HCT116 (cell line): ENCODE data around the gene RASL11A. TPM values are rescaled to one million over a fixed set of nuclear protein-coding genes. Genes with fewer than 3 reads are reported as not detected.

ENCODE experiments used
- ATAC-seq: fragments of 200-7000 bp; cut with Tn5 transposase; 2 replicates; pipeline ENCODE4 v1.9.1; 2020; ENCODE audit warnings: mild to moderate bottlenecking, moderate library complexity
- BruUV-seq: library from RNA; stranded (reverse); fragments of 400-500 nt; replicated peaks from 2 replicates; lab custom pipeline; 2021; lab: Mats Ljungman, UMichigan
- CTCF ChIA-PET: fragments of 300-600 bp; sonication (Branson Sonifier 250); formaldehyde crosslinking; loops from one replicate; lab custom pipeline; 2021; ENCODE audit warnings: antibody characterized with exemption; lab: Charles Lee
- POLR2A ChIA-PET: fragments of 300-600, 350-600 bp; sonication (Branson Sonifier 250); formaldehyde crosslinking; loops from one replicate; lab custom pipeline; 2021; ENCODE audit warnings: antibody characterized with exemption; lab: Charles Lee
- RAD21 ChIA-PET, 2 experiments: fragments of 300-600 bp; sonication (Branson Sonifier 250); formaldehyde crosslinking; loops; one replicate each; lab custom pipeline; 2023; ENCODE audit warnings: low total read pairs in 2 of 2; ENCODE audit not compliant: uncharacterized antibody in 2 of 2, unreplicated experiment in 2 of 2, low non-redundant PET in 1 of 2; lab: Charles Lee
- DNase-seq: peaks from one replicate; pipeline ENCODE4 v3.0.0-alpha.2; 2010; ENCODE audit warnings: low read depth, low spot score
- H2AFZ ChIP-seq: fragments of 200-600 bp; shearing (Covaris generic), sonication (generic); 2 replicates; pipeline ENCODE4 v1.6.1; 2017; ENCODE audit warnings: low read depth, mixed run types, mixed read lengths, antibody characterized with exemption, low read length; ENCODE audit not compliant: poor library complexity, severe bottlenecking
- H3K27ac ChIP-seq: 2 replicates; pipeline ENCODE4 v1.5.1; 2012; ENCODE audit warnings: low read depth, low read length
- H3K27me3 ChIP-seq: fragments of 200-600 bp; sonication (generic); 2 replicates; pipeline ENCODE4 v1.6.1; 2016; ENCODE audit warnings: mixed run types, low read length, mixed read lengths; ENCODE audit not compliant: insufficient read depth
- H3K36me3 ChIP-seq, 2 experiments: fragments of 200-500 bp in 1 of 2; fragments of 200-600 bp in 1 of 2; sonication (Bioruptor generic) in 1 of 2; sonication (generic) in 1 of 2; 2 replicates each; pipeline versions ENCODE4 v1.5.1 to v1.6.1; 2014 to 2016; ENCODE audit warnings: low read length in 2 of 2, inconsistent platforms in 1 of 2, mixed read lengths in 1 of 2, mixed run types in 1 of 2; ENCODE audit not compliant: insufficient read depth in 2 of 2, control insufficient read depth in 1 of 2
- H3K4me1 ChIP-seq, 2 experiments: fragments of 200-600 bp in 1 of 2; sonication (generic) in 1 of 2; 2 replicates each; pipeline versions ENCODE4 v1.5.1 to v1.6.1; 2012 to 2017; ENCODE audit warnings: low read length in 2 of 2, inconsistent platforms in 1 of 2, mild to moderate bottlenecking in 1 of 2, mixed read lengths in 1 of 2, mixed run types in 1 of 2, moderate library complexity in 1 of 2; ENCODE audit not compliant: insufficient read depth in 2 of 2, control insufficient read depth in 1 of 2
- H3K4me2 ChIP-seq: fragments of 200-600 bp; sonication (generic); 2 replicates; pipeline ENCODE4 v1.6.1; 2017; ENCODE audit warnings: mixed run types, low read length, mixed read lengths
- H3K4me3 ChIP-seq, 2 experiments: fragments of 200-600 bp in 1 of 2; sonication (generic) in 1 of 2; replicated peaks in 1 of 2; 2 replicates each; pipeline ENCODE4 v1.5.1; 2011 to 2016; ENCODE audit warnings: low read length in 2 of 2, control low read depth in 1 of 2, low read depth in 1 of 2, mild to moderate bottlenecking in 1 of 2, mixed read lengths in 1 of 2, mixed run types in 1 of 2
- H3K79me2 ChIP-seq: fragments of 200-600 bp; sonication (generic); 2 replicates; pipeline ENCODE4 v1.6.1; 2017; ENCODE audit warnings: mild to moderate bottlenecking, mixed run types, low read length, moderate library complexity, mixed read lengths; ENCODE audit not compliant: insufficient read depth
- H3K9ac ChIP-seq: fragments of 200-600 bp; sonication (generic); 2 replicates; pipeline ENCODE4 v1.6.1; 2016; ENCODE audit warnings: low read length, mixed read lengths
- H3K9me2 ChIP-seq: fragments of 200-600 bp; sonication (generic), shearing (Covaris generic); 2 replicates; pipeline ENCODE4 v1.6.1; 2017; ENCODE audit warnings: mixed run types, mild to moderate bottlenecking, moderate library complexity; ENCODE audit not compliant: insufficient read depth
- H3K9me3 ChIP-seq, 2 experiments: fragments of 200-500 bp in 1 of 2; fragments of 200-600 bp in 1 of 2; sonication (Bioruptor generic) in 1 of 2; sonication (generic) in 1 of 2; 2 replicates each; pipeline ENCODE4 v1.6.1; 2014 to 2017; ENCODE audit warnings: low read length in 2 of 2, mixed read lengths in 2 of 2, inconsistent platforms in 1 of 2, low read depth in 1 of 2, mild to moderate bottlenecking in 1 of 2, mixed run types in 1 of 2, moderate library complexity in 1 of 2; ENCODE audit not compliant: control insufficient read depth in 1 of 2, insufficient read depth in 1 of 2
- H4K20me1 ChIP-seq: fragments of 200-600 bp; sonication (generic), shearing (Covaris generic); 2 replicates; pipeline ENCODE4 v1.6.1; 2017; ENCODE audit warnings: mixed run types, mild to moderate bottlenecking, moderate library complexity; ENCODE audit not compliant: insufficient read depth
- CBX3 ChIP-seq: IDR thresholded peaks from 2 replicates; pipeline ENCODE4 v1.6.1; 2012; ENCODE audit warnings: low read depth
- EGR1 ChIP-seq: IDR thresholded peaks from 2 replicates; pipeline ENCODE4 v1.6.1; 2012; ENCODE audit warnings: low read depth
- EZH2 ChIP-seq: fragments of 200-600 bp; sonication (generic); IDR thresholded peaks from 2 replicates; pipeline ENCODE4 v1.6.1; 2017; ENCODE audit warnings: antibody characterized with exemption, mixed run types
- FOSL1 ChIP-seq: IDR thresholded peaks from 2 replicates; pipeline ENCODE4 v1.6.1; 2012; ENCODE audit warnings: low read depth
- JUND ChIP-seq: IDR thresholded peaks from 2 replicates; pipeline ENCODE4 v1.6.1; 2012
- POLR2A ChIP-seq: IDR thresholded peaks from 2 replicates; pipeline ENCODE4 v1.7.0; 2011; ENCODE audit warnings: borderline replicate concordance; ENCODE audit not compliant: insufficient read depth, insufficient read length; ENCODE audit errors: extremely low read depth
- POLR2AphosphoS5 ChIP-seq: IDR thresholded peaks from 2 replicates; pipeline ENCODE4 v1.6.1; 2011; ENCODE audit warnings: mild to moderate bottlenecking, low read depth, low read length, moderate library complexity
- RAD21 ChIP-seq: IDR thresholded peaks from 2 replicates; pipeline ENCODE4 v1.6.1; 2012; ENCODE audit warnings: low read depth, mild to moderate bottlenecking
- SIN3A ChIP-seq: IDR thresholded peaks from 2 replicates; pipeline ENCODE4 v1.6.1; 2012; ENCODE audit warnings: low read depth
- TCF7L2 ChIP-seq: IDR thresholded peaks from 2 replicates; pipeline ENCODE4 v1.7.0; 2011; ENCODE audit warnings: borderline replicate concordance, inconsistent platforms; ENCODE audit not compliant: insufficient read depth, insufficient read length; ENCODE audit errors: extremely low read depth
- YY1 ChIP-seq: IDR thresholded peaks from 2 replicates; pipeline ENCODE4 v1.6.1; 2011; ENCODE audit warnings: low read length, low read depth, moderate library complexity, mild to moderate bottlenecking; ENCODE audit not compliant: insufficient replicate concordance; ENCODE audit errors: extremely low read depth
- ZNF274 ChIP-seq: fragments of 200-500 bp; sonication (Bioruptor generic); IDR thresholded peaks from 2 replicates; pipeline ENCODE4 v1.6.1; 2014; ENCODE audit warnings: mild to moderate bottlenecking, low read depth, low read length, inconsistent platforms
- intact Hi-C: fragments of 100-400 bp; cut with micrococcal nuclease; formaldehyde crosslinking; loops from 2 replicates; pipeline ENCODE4 v1.10.0; 2022
- total RNA-seq: library from RNA; stranded (reverse); gene quantifications from one replicate; pipeline ENCODE4 v1.2.1, GENCODE V29; 2021; ENCODE audit not compliant: unreplicated experiment
- TF ChIP-seq, protein P1 (sequence below): IDR thresholded peaks from 2 replicates; pipeline ENCODE4 v1.6.1; 2011; ENCODE audit warnings: mild to moderate bottlenecking, low read length, moderate library complexity; ENCODE audit not compliant: insufficient replicate concordance; ENCODE audit errors: extremely low read depth
- TF ChIP-seq, protein P2 (sequence below): IDR thresholded peaks from 2 replicates; pipeline ENCODE4 v1.6.1; 2012
- TF ChIP-seq, protein P3 (sequence below), 3 experiments: fragments of 200-600 bp in 1 of 3; sonication (generic) in 1 of 3; IDR thresholded peaks in 2 of 3; conservative IDR thresholded peaks in 1 of 3; 2 replicates each; pipeline ENCODE4 v1.5.1; 2012 to 2017; ENCODE audit warnings: low read depth in 2 of 3, low read length in 2 of 3, antibody characterized with exemption in 1 of 3, borderline replicate concordance in 1 of 3, control low read depth in 1 of 3, mild to moderate bottlenecking in 1 of 3, mixed read lengths in 1 of 3, mixed run types in 1 of 3, moderate library complexity in 1 of 3; ENCODE audit not compliant: insufficient read depth in 1 of 3
- TF ChIP-seq, protein P4 (sequence below): IDR thresholded peaks from 2 replicates; pipeline ENCODE4 v1.6.1; 2012; ENCODE audit warnings: low read depth
- TF ChIP-seq, protein P5 (sequence below): IDR thresholded peaks from 2 replicates; pipeline ENCODE4 v1.6.1; 2012

Gene RASL11A
- total RNA-seq, 1 experiment from 2014 or later: 5.0 TPM

DNA sequence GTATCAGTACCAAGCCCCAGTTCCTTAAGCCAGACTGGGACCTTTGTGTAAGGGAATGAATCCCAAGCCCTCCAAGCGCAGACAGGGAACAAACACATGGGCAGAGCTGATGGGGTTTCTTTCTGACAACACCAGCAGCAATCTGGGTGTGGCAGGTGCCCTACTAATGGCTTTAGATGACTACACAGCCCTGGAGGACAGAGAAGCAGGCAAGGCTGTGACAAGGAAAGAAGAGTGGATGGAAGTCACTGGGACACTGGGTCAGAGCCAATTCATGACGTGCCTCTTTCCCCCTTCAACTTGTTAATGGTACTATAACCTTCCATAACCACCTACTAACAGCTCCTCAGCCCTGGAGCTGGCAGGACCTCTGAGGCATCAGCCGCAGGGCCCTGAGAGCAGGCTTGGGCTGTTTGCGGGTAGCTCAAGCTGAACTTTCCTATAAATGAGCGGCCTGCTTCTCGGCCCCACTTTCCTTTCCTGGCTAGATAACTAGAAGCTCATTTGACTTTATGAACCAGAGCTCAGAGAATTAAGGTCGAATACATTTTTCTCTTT is 38.9 kb downstream of the RASL11A start:
- intact Hi-C loops: no loop called here
- DNase-seq (peak; percentile 27), ATAC-seq (peak; percentile 64)
- Histone ChIP-seq H3K27me3 (no peaks in the 10 kb centered on the region), H3K9ac (no peak overlapping the region), H2AFZ (peak overlapping the region; percentile 50), H3K9me3 (no peaks in the 10 kb centered on the region), H3K4me3 (peak overlapping the region in 1 of 2 experiments; percentile 2; a peak in 1 of 4 replicates), H3K9me2 (no peaks in the 10 kb centered on the region), H3K4me1 (peaks cover 20 to 39% of the 10 kb centered on the region in 2 experiments), H3K27ac (peak overlapping the region; percentile 31), H3K79me2 (no peaks in the 10 kb centered on the region), H4K20me1 (no peaks in the 10 kb centered on the region), H3K36me3 (no peaks in the 10 kb centered on the region), H3K4me2 (peak overlapping the region; percentile 48)
- TF ChIP-seq JUND (no peak), POLR2A (no peak), EZH2 (no peak), RAD21 (no peak), SIN3A (no peak), EGR1 (no peak), CBX3 (no peak), ZNF274 (no peak), YY1 (no peak), TCF7L2 (no peak), FOSL1 (no peak), POLR2AphosphoS5 (no peak)
- TF ChIP-seq, protein P1, sequence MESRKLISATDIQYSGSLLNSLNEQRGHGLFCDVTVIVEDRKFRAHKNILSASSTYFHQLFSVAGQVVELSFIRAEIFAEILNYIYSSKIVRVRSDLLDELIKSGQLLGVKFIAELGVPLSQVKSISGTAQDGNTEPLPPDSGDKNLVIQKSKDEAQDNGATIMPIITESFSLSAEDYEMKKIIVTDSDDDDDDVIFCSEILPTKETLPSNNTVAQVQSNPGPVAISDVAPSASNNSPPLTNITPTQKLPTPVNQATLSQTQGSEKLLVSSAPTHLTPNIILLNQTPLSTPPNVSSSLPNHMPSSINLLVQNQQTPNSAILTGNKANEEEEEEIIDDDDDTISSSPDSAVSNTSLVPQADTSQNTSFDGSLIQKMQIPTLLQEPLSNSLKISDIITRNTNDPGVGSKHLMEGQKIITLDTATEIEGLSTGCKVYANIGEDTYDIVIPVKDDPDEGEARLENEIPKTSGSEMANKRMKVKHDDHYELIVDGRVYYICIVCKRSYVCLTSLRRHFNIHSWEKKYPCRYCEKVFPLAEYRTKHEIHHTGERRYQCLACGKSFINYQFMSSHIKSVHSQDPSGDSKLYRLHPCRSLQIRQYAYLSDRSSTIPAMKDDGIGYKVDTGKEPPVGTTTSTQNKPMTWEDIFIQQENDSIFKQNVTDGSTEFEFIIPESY: no peak
- TF ChIP-seq, protein P2, sequence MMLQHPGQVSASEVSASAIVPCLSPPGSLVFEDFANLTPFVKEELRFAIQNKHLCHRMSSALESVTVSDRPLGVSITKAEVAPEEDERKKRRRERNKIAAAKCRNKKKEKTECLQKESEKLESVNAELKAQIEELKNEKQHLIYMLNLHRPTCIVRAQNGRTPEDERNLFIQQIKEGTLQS: no peak
- TF ChIP-seq, protein P3, sequence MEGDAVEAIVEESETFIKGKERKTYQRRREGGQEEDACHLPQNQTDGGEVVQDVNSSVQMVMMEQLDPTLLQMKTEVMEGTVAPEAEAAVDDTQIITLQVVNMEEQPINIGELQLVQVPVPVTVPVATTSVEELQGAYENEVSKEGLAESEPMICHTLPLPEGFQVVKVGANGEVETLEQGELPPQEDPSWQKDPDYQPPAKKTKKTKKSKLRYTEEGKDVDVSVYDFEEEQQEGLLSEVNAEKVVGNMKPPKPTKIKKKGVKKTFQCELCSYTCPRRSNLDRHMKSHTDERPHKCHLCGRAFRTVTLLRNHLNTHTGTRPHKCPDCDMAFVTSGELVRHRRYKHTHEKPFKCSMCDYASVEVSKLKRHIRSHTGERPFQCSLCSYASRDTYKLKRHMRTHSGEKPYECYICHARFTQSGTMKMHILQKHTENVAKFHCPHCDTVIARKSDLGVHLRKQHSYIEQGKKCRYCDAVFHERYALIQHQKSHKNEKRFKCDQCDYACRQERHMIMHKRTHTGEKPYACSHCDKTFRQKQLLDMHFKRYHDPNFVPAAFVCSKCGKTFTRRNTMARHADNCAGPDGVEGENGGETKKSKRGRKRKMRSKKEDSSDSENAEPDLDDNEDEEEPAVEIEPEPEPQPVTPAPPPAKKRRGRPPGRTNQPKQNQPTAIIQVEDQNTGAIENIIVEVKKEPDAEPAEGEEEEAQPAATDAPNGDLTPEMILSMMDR (IDR thresholded peaks at IDR 0.05 in 2 of 3, conservative IDR thresholded peaks at IDR 0.05 in 1 of 3; ENCODE audit: borderline replicate concordance in 1 of 3, insufficient read depth in 1 of 3, low read depth in 2 of 3, low read length in 2 of 3): no peak
- TF ChIP-seq, protein P4, sequence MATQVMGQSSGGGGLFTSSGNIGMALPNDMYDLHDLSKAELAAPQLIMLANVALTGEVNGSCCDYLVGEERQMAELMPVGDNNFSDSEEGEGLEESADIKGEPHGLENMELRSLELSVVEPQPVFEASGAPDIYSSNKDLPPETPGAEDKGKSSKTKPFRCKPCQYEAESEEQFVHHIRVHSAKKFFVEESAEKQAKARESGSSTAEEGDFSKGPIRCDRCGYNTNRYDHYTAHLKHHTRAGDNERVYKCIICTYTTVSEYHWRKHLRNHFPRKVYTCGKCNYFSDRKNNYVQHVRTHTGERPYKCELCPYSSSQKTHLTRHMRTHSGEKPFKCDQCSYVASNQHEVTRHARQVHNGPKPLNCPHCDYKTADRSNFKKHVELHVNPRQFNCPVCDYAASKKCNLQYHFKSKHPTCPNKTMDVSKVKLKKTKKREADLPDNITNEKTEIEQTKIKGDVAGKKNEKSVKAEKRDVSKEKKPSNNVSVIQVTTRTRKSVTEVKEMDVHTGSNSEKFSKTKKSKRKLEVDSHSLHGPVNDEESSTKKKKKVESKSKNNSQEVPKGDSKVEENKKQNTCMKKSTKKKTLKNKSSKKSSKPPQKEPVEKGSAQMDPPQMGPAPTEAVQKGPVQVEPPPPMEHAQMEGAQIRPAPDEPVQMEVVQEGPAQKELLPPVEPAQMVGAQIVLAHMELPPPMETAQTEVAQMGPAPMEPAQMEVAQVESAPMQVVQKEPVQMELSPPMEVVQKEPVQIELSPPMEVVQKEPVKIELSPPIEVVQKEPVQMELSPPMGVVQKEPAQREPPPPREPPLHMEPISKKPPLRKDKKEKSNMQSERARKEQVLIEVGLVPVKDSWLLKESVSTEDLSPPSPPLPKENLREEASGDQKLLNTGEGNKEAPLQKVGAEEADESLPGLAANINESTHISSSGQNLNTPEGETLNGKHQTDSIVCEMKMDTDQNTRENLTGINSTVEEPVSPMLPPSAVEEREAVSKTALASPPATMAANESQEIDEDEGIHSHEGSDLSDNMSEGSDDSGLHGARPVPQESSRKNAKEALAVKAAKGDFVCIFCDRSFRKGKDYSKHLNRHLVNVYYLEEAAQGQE: no peak
- TF ChIP-seq, protein P5, sequence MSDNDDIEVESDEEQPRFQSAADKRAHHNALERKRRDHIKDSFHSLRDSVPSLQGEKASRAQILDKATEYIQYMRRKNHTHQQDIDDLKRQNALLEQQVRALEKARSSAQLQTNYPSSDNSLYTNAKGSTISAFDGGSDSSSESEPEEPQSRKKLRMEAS: no peak
- ChIA-PET RAD21 (no interaction called here), POLR2A (interaction anchor here (0.7 to 1.4 kb wide), 3 partner anchors 8 to 30 kb away, joined by 3 to 4 read pairs (median 4); no protein-coding TSS in a partner anchor), CTCF (interaction anchor here (1.3 to 2.5 kb wide), 2 partner anchors 30 to 39 kb away, joined by 3 to 14 read pairs; partner anchors contain the start of gene RASL11A)
- no TSS peak for BruUV-seq
